CD8-positive, alpha-beta memory T cell (primary cell): Measurements from ENCODE around the gene MXD4. TPM values are rescaled to one million over a fixed set of nuclear protein-coding genes. Genes with fewer than 3 reads are reported as not detected.
"Not testable (repeated sequence)": the region's sequence is repeated elsewhere in the genome, so short reads cannot be mapped to it uniquely, and the experiment has no call there.

ENCODE experiments used
- CTCF ChIA-PET: fragments of 350-600 bp; sonication (Branson Sonifier 250); formaldehyde crosslinking; loops from one replicate; lab custom pipeline; 2021; ENCODE audit warnings: antibody characterized with exemption; lab: Charles Lee
- POLR2A ChIA-PET: fragments of 350-600 bp; sonication (Branson Sonifier 250); formaldehyde crosslinking; loops from one replicate; lab custom pipeline; 2021; ENCODE audit warnings: antibody characterized with exemption; lab: Charles Lee
- DNase-seq, 5 donors: peaks; one replicate each; pipeline versions ENCODE4 v3.0.0 to v3.0.0-alpha.2; 2020 to 2022; ENCODE audit warnings: mixed read lengths in 1 of 5
- H3K27ac ChIP-seq: one replicate; pipeline ENCODE4 v1.7.0; 2013; ENCODE audit warnings: low read depth, mild to moderate bottlenecking, low read length, moderate library complexity
- H3K27me3 ChIP-seq: 2 replicates; pipeline ENCODE4 v1.7.0; 2013; ENCODE audit warnings: low read length, mild to moderate bottlenecking; ENCODE audit not compliant: insufficient read depth, poor library complexity, severe bottlenecking
- H3K36me3 ChIP-seq: 2 replicates; pipeline ENCODE4 v1.7.0; 2013; ENCODE audit warnings: mild to moderate bottlenecking, low read length, moderate library complexity; ENCODE audit not compliant: insufficient read depth
- H3K4me1 ChIP-seq: 2 replicates; pipeline ENCODE4 v1.7.0; 2013; ENCODE audit warnings: mild to moderate bottlenecking, low read length, moderate library complexity; ENCODE audit not compliant: insufficient read depth
- H3K4me3 ChIP-seq: 2 replicates; pipeline ENCODE4 v1.7.0; 2013; ENCODE audit warnings: mild to moderate bottlenecking, low read length
- H3K9me3 ChIP-seq: 2 replicates; pipeline ENCODE4 v1.7.0; 2013; ENCODE audit warnings: mild to moderate bottlenecking, low read length
- H3K27ac Mint-ChIP-seq, 8 donors: one replicate each; pipeline ENCODE4 v1.8.0; 2020 to 2021; ENCODE audit warnings: mixed read lengths in 8 of 8, mild to moderate bottlenecking in 6 of 8, inconsistent platforms in 3 of 8, moderate library complexity in 3 of 8
- H3K27me3 Mint-ChIP-seq, 2 donors: one replicate each; pipeline ENCODE4 v1.8.0; 2020 to 2021; ENCODE audit warnings: mixed read lengths in 2 of 2, mild to moderate bottlenecking in 1 of 2, moderate library complexity in 1 of 2
- H3K36me3 Mint-ChIP-seq, 3 donors: one replicate each; pipeline ENCODE4 v1.8.0; 2020 to 2021; ENCODE audit warnings: mixed read lengths in 3 of 3, inconsistent platforms in 1 of 3, mild to moderate bottlenecking in 1 of 3
- H3K4me1 Mint-ChIP-seq, 3 donors: one replicate each; pipeline ENCODE4 v1.8.0; 2020 to 2021; ENCODE audit warnings: mixed read lengths in 3 of 3, inconsistent platforms in 1 of 3, mild to moderate bottlenecking in 1 of 3
- H3K4me3 Mint-ChIP-seq, 7 donors: one replicate each; pipeline ENCODE4 v1.8.0; 2020 to 2021; ENCODE audit warnings: mixed read lengths in 7 of 7, mild to moderate bottlenecking in 6 of 7, moderate library complexity in 4 of 7, inconsistent platforms in 2 of 7
- H3K9me3 Mint-ChIP-seq, 5 donors: one replicate each; pipeline ENCODE4 v1.8.0; 2020 to 2022; ENCODE audit warnings: mixed read lengths in 5 of 5, mild to moderate bottlenecking in 3 of 5, moderate library complexity in 2 of 5, inconsistent platforms in 1 of 5
- polyA plus RNA-seq: library from polyadenylated mRNA; unstranded; fragments of 300-500 nt; fragmentation: Illumina TruSeq; gene quantifications from one replicate; pipeline ENCODE4 v1.2.3, GENCODE V29; 2021
- total RNA-seq, 2 experiments: library from RNA; stranded (reverse); gene quantifications; one replicate each; pipeline ENCODE4 v1.2.3, GENCODE V29; 2021

MXD4 gene
- total and polyA plus RNA-seq, 3 experiments from 2014 or later: 10.2 to 47.2 (median 12.2) TPM

DNA sequence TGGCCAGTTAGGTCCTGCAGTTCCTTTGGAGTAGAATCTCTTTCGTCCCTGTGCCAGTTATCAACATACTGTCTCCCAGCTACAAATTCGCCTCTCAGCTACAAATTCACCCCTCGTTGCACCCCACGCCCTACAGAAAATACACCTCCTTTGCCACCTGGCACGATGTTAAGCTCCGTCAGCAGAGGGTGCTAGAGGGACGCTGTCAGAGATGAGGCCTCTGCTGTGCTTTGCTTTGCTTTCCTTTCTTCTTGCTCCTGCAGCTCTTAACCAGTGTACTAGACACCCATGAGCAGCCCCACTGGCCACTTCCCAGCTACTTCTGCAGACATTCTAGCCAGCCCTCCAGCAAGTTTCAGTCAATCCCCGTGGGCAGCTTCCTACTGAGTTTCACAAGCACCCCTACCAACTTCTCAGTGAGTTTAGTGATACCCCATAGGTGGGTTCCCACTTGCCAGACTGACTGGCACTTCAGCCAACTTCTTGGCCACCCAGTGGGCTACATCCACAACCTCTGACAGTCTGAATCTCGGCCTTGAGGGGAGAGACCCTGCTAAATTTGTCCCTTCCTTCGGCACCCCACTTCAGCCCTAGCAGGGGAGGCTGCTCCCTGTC, 41.8 kb downstream of the MXD4 start:
- H3K27me3 Mint-ChIP-seq: peaks cover 0 to 2% of the 10 kb centered on the region in 2 donors
- no peaks in the 10 kb centered on the region for H3K9me3 Mint-ChIP-seq
- Histone ChIP-seq H3K9me3 (no peaks in the 10 kb centered on the region), H3K4me1 (no peaks in the 10 kb centered on the region), H3K27me3 (no peaks in the 10 kb centered on the region), H3K4me3 (no peak overlapping the region), H3K27ac (no peak overlapping the region), H3K36me3 (peaks cover 5% of the 10 kb centered on the region)
- peaks cover 0 to 13% (median 0%) of the 10 kb centered on the region in 3 donors for H3K36me3 Mint-ChIP-seq
- peak overlapping the region in 5 of 8 donors; percentile 25 to 86 (median 70) for H3K27ac Mint-ChIP-seq
- peaks cover 6% of the 10 kb centered on the region in 3 donors for H3K4me1 Mint-ChIP-seq
- ChIA-PET POLR2A (interaction anchor here (0.5 to 1.1 kb wide), 3 partner anchors 42 to 221 kb away, joined by 3 to 7 read pairs (median 3); partner anchors contain the start of gene MXD4), CTCF (interaction anchor here (0.7 to 4.0 kb wide), 31 partner anchors 9 to 818 kb away, joined by 3 to 39 read pairs (median 6); partner anchors contain the start of genes CFAP99, HAUS3, POLN and RNF4)
- peak; percentile 65 to 83 (median 68) for DNase-seq
- H3K4me3 Mint-ChIP-seq: peak overlapping the region in 1 of 7 donors; percentile 42

GRCh38 chr4:2219233-2219760, 42.6 kb downstream of the MXD4 start:
- H3K4me1 ChIP-seq: no peaks in the 10 kb centered on the region
- Mint-ChIP-seq H3K9me3 (no peaks in the 10 kb centered on the region), H3K36me3 (peaks cover 0 to 12% (median 0%) of the 10 kb centered on the region in 3 donors), H3K4me1 (peaks cover 6% of the 10 kb centered on the region in 3 donors), H3K27me3 (peaks cover 0 to 2% of the 10 kb centered on the region in 2 donors), H3K4me3 (no peak overlapping the region), H3K27ac (peak overlapping the region in 2 of 8 donors; percentile 83 to 86)
- POLR2A ChIA-PET: interaction anchor here (1.1 kb wide), 1 partner anchor 43 kb away, joined by 3 read pairs; the partner anchor contains the start of gene MXD4
- CTCF ChIA-PET: interaction anchor here (1.0 to 4.0 kb wide), 25 partner anchors 10 to 819 kb away, joined by 3 to 39 read pairs (median 6); partner anchors contain the start of genes CFAP99, HAUS3, POLN and RNF4
- no peak overlapping the region for H3K4me3 ChIP-seq
- no peaks in the 10 kb centered on the region for H3K9me3 ChIP-seq
- no peak for DNase-seq
- H3K36me3 ChIP-seq: peaks cover 5% of the 10 kb centered on the region
- no peaks in the 10 kb centered on the region for H3K27me3 ChIP-seq
- H3K27ac ChIP-seq: no peak overlapping the region

DNA sequence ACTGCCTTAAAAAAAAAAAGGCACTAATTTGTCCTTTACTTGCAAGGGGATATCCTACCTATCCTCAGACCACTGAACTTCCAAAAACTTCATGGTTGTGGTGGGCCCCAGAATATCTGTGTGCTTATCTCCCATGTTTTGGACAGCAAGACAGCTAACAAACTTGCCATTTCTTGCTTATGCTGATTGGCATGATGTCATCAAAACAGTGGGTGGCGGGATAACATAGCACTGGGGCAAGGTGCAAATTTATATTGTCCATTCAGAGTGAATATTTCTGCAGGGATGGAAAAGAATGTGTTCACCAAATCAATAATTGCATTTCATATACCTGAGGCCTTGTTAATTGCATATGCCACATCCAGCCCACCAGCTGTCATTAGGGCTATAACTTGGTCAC, 43.5 kb downstream of the MXD4 start:
- H3K4me1 Mint-ChIP-seq: peaks cover 6% of the 10 kb centered on the region in 3 donors
- Histone ChIP-seq H3K4me1 (no peaks in the 10 kb centered on the region), H3K36me3 (peaks cover 3% of the 10 kb centered on the region), H3K4me3 (no peak overlapping the region), H3K27ac (no peak overlapping the region), H3K9me3 (no peaks in the 10 kb centered on the region), H3K27me3 (no peaks in the 10 kb centered on the region)
- ChIA-PET POLR2A (no interaction called here), CTCF (interaction anchor here (0.5 to 4.0 kb wide), 4 partner anchors 23 to 306 kb away, joined by 3 to 39 read pairs (median 11); partner anchors contain the start of genes HAUS3 and POLN)
- no peak overlapping the region for H3K4me3 Mint-ChIP-seq
- H3K27ac Mint-ChIP-seq: no peak overlapping the region
- no peak for DNase-seq
- H3K9me3 Mint-ChIP-seq: no peaks in the 10 kb centered on the region
- peaks cover 0 to 9% (median 0%) of the 10 kb centered on the region in 3 donors for H3K36me3 Mint-ChIP-seq
- peaks cover 0 to 2% of the 10 kb centered on the region in 2 donors for H3K27me3 Mint-ChIP-seq

- no peaks in the 10 kb centered on the region for H3K27me3 ChIP-seq
- no peaks in the 10 kb centered on the region for H3K9me3 ChIP-seq
- H3K9me3 Mint-ChIP-seq: no peaks in the 10 kb centered on the region
- no peak overlapping the region for H3K4me3 ChIP-seq
- peaks cover 6% of the 10 kb centered on the region in 3 donors for H3K4me1 Mint-ChIP-seq
- H3K27me3 Mint-ChIP-seq: peaks cover 0 to 2% of the 10 kb centered on the region in 2 donors
- peaks cover 0 to 2% (median 0%) of the 10 kb centered on the region in 3 donors for H3K36me3 Mint-ChIP-seq
- no peak for DNase-seq
- ChIA-PET POLR2A (no interaction called here), CTCF (interaction anchor here (1.1 to 3.7 kb wide), 2 partner anchors 23 to 137 kb away, joined by 5 to 17 read pairs; partner anchors contain the start of genes HAUS3 and POLN)
- peak overlapping the region in 2 of 8 donors; percentile 7 to 43 for H3K27ac Mint-ChIP-seq
- H3K27ac ChIP-seq: no peak overlapping the region
- no peaks in the 10 kb centered on the region for H3K4me1 ChIP-seq
- H3K36me3 ChIP-seq: no peaks in the 10 kb centered on the region
- no peak overlapping the region for H3K4me3 Mint-ChIP-seq
Observed at GRCh38 chr4:2217726-2218125, 44.2 kb downstream of the MXD4 start.

- POLR2A ChIA-PET: no interaction called here
Observed at GRCh38 chr4:2212831-2213230, 49.1 kb downstream of the MXD4 start.

DNA sequence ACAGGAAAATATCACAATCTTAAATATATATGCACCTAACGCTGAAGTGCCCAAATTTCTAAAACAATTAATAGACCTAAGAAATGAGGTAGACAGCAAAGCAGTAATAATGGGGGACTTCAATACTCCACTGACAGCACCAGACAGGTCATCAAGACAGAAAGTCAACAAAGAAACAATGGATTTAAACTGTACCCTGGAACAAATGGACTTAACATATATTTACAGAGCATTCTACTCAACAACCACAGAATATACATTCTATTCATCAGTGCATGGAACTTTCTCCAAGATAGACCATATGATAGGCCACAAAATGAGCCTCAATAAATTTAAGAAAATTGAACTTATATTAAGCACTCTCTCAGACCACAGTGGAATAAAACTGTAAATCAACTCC, 59.1 kb downstream of the MXD4 start:
- H3K4me3 Mint-ChIP-seq: not testable (repeated sequence)

More at GRCh38 chr4:2212831-2213230, 49.1 kb downstream of the MXD4 start:
- H3K27ac ChIP-seq: no peak overlapping the region
- no peak overlapping the region for H3K4me3 Mint-ChIP-seq
- no peaks in the 10 kb centered on the region for H3K4me1 ChIP-seq
- H3K4me1 Mint-ChIP-seq: no peaks in the 10 kb centered on the region
- peaks cover 0 to 4% of the 10 kb centered on the region in 2 donors for H3K27me3 Mint-ChIP-seq
- no peak for DNase-seq
- H3K4me3 ChIP-seq: no peak overlapping the region
- no peaks in the 10 kb centered on the region for H3K9me3 ChIP-seq
- no peaks in the 10 kb centered on the region for H3K9me3 Mint-ChIP-seq
- CTCF ChIA-PET: no interaction called here
- H3K36me3 ChIP-seq: no peaks in the 10 kb centered on the region
- H3K27me3 ChIP-seq: no peaks in the 10 kb centered on the region
- peak overlapping the region in 1 of 8 donors; percentile 54 for H3K27ac Mint-ChIP-seq
- no peaks in the 10 kb centered on the region for H3K36me3 Mint-ChIP-seq

More for the DNA sequence above, 59.1 kb downstream of the MXD4 start:
- H3K4me3 ChIP-seq, DNase-seq, H3K4me1 Mint-ChIP-seq, H3K36me3 ChIP-seq, POLR2A ChIA-PET, H3K9me3 ChIP-seq, H3K27me3 Mint-ChIP-seq, CTCF ChIA-PET, H3K9me3 Mint-ChIP-seq, H3K27ac ChIP-seq, H3K27me3 ChIP-seq, H3K4me1 ChIP-seq, H3K27ac Mint-ChIP-seq: not testable (repeated sequence)
- peaks cover 4 to 18% (median 6%) of the 10 kb centered on the region in 3 donors for H3K36me3 Mint-ChIP-seq
